ENCODE data around the gene ZNF93.

GRCh38 chr19:19914596-19914995 is 13.8 kb downstream of the ZNF93 start:
- TF ChIP-seq ZNF274 (IDR thresholded peaks at IDR 0.05; ENCODE audit: low read depth, low read length) (no peak), YY1 (IDR thresholded peaks at IDR 0.05; ENCODE audit: insufficient read depth, insufficient read length) (no peak), SUZ12 (IDR thresholded peaks at IDR 0.05; ENCODE audit: extremely low read depth, insufficient read depth, insufficient read length) (no peak)

Measured in NT2/D1 (cell line).